BLaER1 (cell line): Measurements from ENCODE around the gene RETREG3.

Experiments used
- H3K27ac ChIP-seq: shearing (Covaris generic); formaldehyde crosslinking; 2 replicates; pipeline ENCODE4 v1.8.1; 2022
- H3K27me3 ChIP-seq: shearing (Covaris generic); formaldehyde crosslinking; 2 replicates; pipeline ENCODE4 v1.8.1; 2022
- H3K36me3 ChIP-seq: shearing (Covaris generic); formaldehyde crosslinking; 2 replicates; pipeline ENCODE4 v1.8.1; 2022
- H3K4me1 ChIP-seq: shearing (Covaris generic); formaldehyde crosslinking; 2 replicates; pipeline ENCODE4 v1.8.1; 2022
- H3K4me2 ChIP-seq: shearing (Covaris generic); formaldehyde crosslinking; 2 replicates; pipeline ENCODE4 v1.8.1; 2022
- H3K4me3 ChIP-seq: shearing (Covaris generic); formaldehyde crosslinking; 2 replicates; pipeline ENCODE4 v1.8.1; 2022
- H3K9ac ChIP-seq: shearing (Covaris generic); formaldehyde crosslinking; 2 replicates; pipeline ENCODE4 v1.8.1; 2022
- H3K9me3 ChIP-seq: shearing (Covaris generic); formaldehyde crosslinking; 2 replicates; pipeline ENCODE4 v1.8.1; 2022
- H4K20me1 ChIP-seq: shearing (Covaris generic); formaldehyde crosslinking; 2 replicates; pipeline ENCODE4 v1.8.1; 2022
- Cebpa-rat ChIP-seq: shearing (Covaris generic); IDR thresholded peaks from 2 replicates; pipeline ENCODE4 v1.8.1; 2022

The RETREG3 gene

GRCh38 chr17:42586514-42587230 lies 22.5 kb downstream of the RETREG3 start:
- Histone ChIP-seq H3K27ac (no peak overlapping the region), H3K36me3 (peaks cover 100% of the 10 kb centered on the region), H3K4me3 (no peak overlapping the region)

GRCh38 chr17:42585353-42585752 lies 23.8 kb downstream of the RETREG3 start:
- Histone ChIP-seq H3K4me2 (no peak overlapping the region), H3K4me1 (no peaks in the 10 kb centered on the region), H3K36me3 (peaks cover 100% of the 10 kb centered on the region), H3K4me3 (no peak overlapping the region), H3K27ac (no peak overlapping the region), H3K9ac (no peak overlapping the region), H4K20me1 (peaks cover 18% of the 10 kb centered on the region; the same call in 1 of the 2 replicates), H3K27me3 (no peaks in the 10 kb centered on the region), H3K9me3 (no peaks in the 10 kb centered on the region)
- TF ChIP-seq Cebpa-rat: no peak

More at GRCh38 chr17:42586514-42587230, 22.5 kb downstream of the RETREG3 start:
- Histone ChIP-seq H3K27me3 (no peaks in the 10 kb centered on the region), H3K9ac (no peak overlapping the region), H3K4me2 (no peak overlapping the region), H3K4me1 (no peaks in the 10 kb centered on the region), H4K20me1 (peaks cover 22% of the 10 kb centered on the region; the same call in 1 of the 2 replicates), H3K9me3 (no peaks in the 10 kb centered on the region)
- no peak for TF ChIP-seq Cebpa-rat

GRCh38 chr17:42584880-42585279 lies 24.3 kb downstream of the RETREG3 start:
- H3K27me3 ChIP-seq: no peaks in the 10 kb centered on the region
- H3K9ac ChIP-seq: no peak overlapping the region
- H3K4me2 ChIP-seq: no peak overlapping the region
- no peak overlapping the region for H3K4me3 ChIP-seq
- H3K27ac ChIP-seq: no peak overlapping the region
- no peaks in the 10 kb centered on the region for H3K9me3 ChIP-seq
- no peaks in the 10 kb centered on the region for H3K4me1 ChIP-seq
- no peak for TF ChIP-seq Cebpa-rat
- peaks cover 18% of the 10 kb centered on the region; the same call in 1 of the 2 replicates for H4K20me1 ChIP-seq
- H3K36me3 ChIP-seq: peaks cover 100% of the 10 kb centered on the region

GRCh38 chr17:42581744-42582270 lies 27.4 kb downstream of the RETREG3 start:
- Histone ChIP-seq H3K4me1 (peaks cover 16% of the 10 kb centered on the region), H3K9me3 (no peaks in the 10 kb centered on the region), H3K9ac (no peak overlapping the region), H3K36me3 (peaks cover 77% of the 10 kb centered on the region), H3K27me3 (no peaks in the 10 kb centered on the region), H3K4me3 (no peak overlapping the region), H4K20me1 (peaks cover 15% of the 10 kb centered on the region; the same call in 1 of the 2 replicates), H3K4me2 (no peak overlapping the region), H3K27ac (no peak overlapping the region)
- TF ChIP-seq Cebpa-rat: no peak

GRCh38 chr17:42579794-42580551 lies 29.2 kb downstream of the RETREG3 start:
- Histone ChIP-seq H3K4me1 (peaks cover 35% of the 10 kb centered on the region), H3K4me2 (no peak overlapping the region), H3K9ac (no peak overlapping the region), H3K9me3 (no peaks in the 10 kb centered on the region), H3K27ac (no peak overlapping the region), H3K4me3 (no peak overlapping the region), H3K36me3 (peaks cover 72% of the 10 kb centered on the region), H4K20me1 (no peaks in the 10 kb centered on the region), H3K27me3 (no peaks in the 10 kb centered on the region)
- TF ChIP-seq Cebpa-rat: no peak

GRCh38 chr17:42578282-42578869 lies 30.8 kb downstream of the RETREG3 start:
- Histone ChIP-seq H3K4me3 (peak overlapping the region; percentile 82), H3K4me1 (peaks cover 36% of the 10 kb centered on the region), H3K36me3 (peaks cover 72% of the 10 kb centered on the region), H3K9me3 (no peaks in the 10 kb centered on the region), H3K27ac (peak overlapping the region; percentile 78), H3K27me3 (no peaks in the 10 kb centered on the region), H4K20me1 (no peaks in the 10 kb centered on the region), H3K9ac (peak overlapping the region; percentile 81), H3K4me2 (peak overlapping the region; percentile 97)
- no peak for TF ChIP-seq Cebpa-rat

GRCh38 chr17:42577532-42578281 lies 31.5 kb downstream of the RETREG3 start, which contains the start of gene PSMC3IP:
Gene PSMC3IP, minus strand, starts transcription at chr17:42577729. Its CDS starts 43 bp downstream, at chr17:42577686.
- Histone ChIP-seq H3K9ac (peak within 1 kb of the TSS; percentile 81), H3K36me3 (peaks cover 72% of the 10 kb centered on the region), H3K27ac (peak within 1 kb of the TSS; percentile 78), H3K9me3 (no peaks in the 10 kb centered on the region), H4K20me1 (no peaks in the 10 kb centered on the region), H3K27me3 (no peaks in the 10 kb centered on the region), H3K4me3 (peak within 1 kb of the TSS; percentile 82), H3K4me2 (peak within 1 kb of the TSS; percentile 97), H3K4me1 (peaks cover 36% of the 10 kb centered on the region)
- no peak for TF ChIP-seq Cebpa-rat

- H3K36me3 ChIP-seq: peaks cover 72% of the 10 kb centered on the region
- H3K4me1 ChIP-seq: peaks cover 36% of the 10 kb centered on the region
Measured at GRCh38 chr17:42577140-42577531, 32.0 kb downstream of the RETREG3 start.

GRCh38 chr17:42574463-42574862 lies 34.7 kb downstream of the RETREG3 start:
- Histone ChIP-seq H3K27me3 (no peaks in the 10 kb centered on the region), H3K27ac (no peak overlapping the region), H3K4me3 (no peak overlapping the region), H3K4me2 (no peak overlapping the region), H3K9ac (no peak overlapping the region), H3K36me3 (peaks cover 72% of the 10 kb centered on the region), H3K9me3 (no peaks in the 10 kb centered on the region), H4K20me1 (peaks cover 14% of the 10 kb centered on the region), H3K4me1 (peaks cover 35% of the 10 kb centered on the region)
- TF ChIP-seq Cebpa-rat: no peak

More at GRCh38 chr17:42577140-42577531, 32.0 kb downstream of the RETREG3 start:
- H3K4me3 ChIP-seq: peak overlapping the region; percentile 82
- peak overlapping the region; percentile 81 for H3K9ac ChIP-seq
- peak overlapping the region; percentile 78 for H3K27ac ChIP-seq
- no peaks in the 10 kb centered on the region for H3K27me3 ChIP-seq
- H3K9me3 ChIP-seq: no peaks in the 10 kb centered on the region
- H3K4me2 ChIP-seq: peak overlapping the region; percentile 97
- no peak for TF ChIP-seq Cebpa-rat
- peaks cover 1% of the 10 kb centered on the region; the same call in 1 of the 2 replicates for H4K20me1 ChIP-seq
